Breast epithelium (tissue), 4 donors: ENCODE measurements around the gene AGAP2. TPM values are rescaled to one million over a fixed set of nuclear protein-coding genes. Genes with fewer than 3 reads are reported as not detected.

Experiments
- DNase-seq, 2 donors: peaks; one replicate each; pipeline ENCODE4 v3.0.0-alpha.2; 2019; ENCODE audit warnings: low spot score in 2 of 2
- H3K27ac ChIP-seq, 2 donors: fragments of 200-600 bp; sonication (generic) in 1 of 2; one replicate each; pipeline ENCODE4 v1.5.1; 2016 to 2019; ENCODE audit warnings: mild to moderate bottlenecking in 1 of 2
- H3K27me3 ChIP-seq, 2 donors: fragments of 200-600 bp; sonication (generic) in 1 of 2; one replicate each; pipeline versions ENCODE4 v1.5.1 to v1.6.0; 2017 to 2019; ENCODE audit warnings: control low read depth in 1 of 2, mild to moderate bottlenecking in 1 of 2
- H3K36me3 ChIP-seq: fragments of 200-600 bp; one replicate; pipeline ENCODE4 v1.5.1; 2019
- H3K4me1 ChIP-seq, 2 donors: fragments of 200-600 bp; sonication (generic); one replicate each; pipeline ENCODE4 v1.5.1; 2016 to 2019; ENCODE audit warnings: control low read depth in 1 of 2
- H3K4me3 ChIP-seq, 3 donors: fragments of 200-600 bp; sonication (generic); 1 replicate in 2 of 3; 2 replicates in 1 of 3; pipeline ENCODE4 v1.5.1; 2016 to 2019; ENCODE audit warnings: mild to moderate bottlenecking in 3 of 3, moderate library complexity in 2 of 3
- H3K9me3 ChIP-seq, 2 donors: fragments of 200-600 bp; sonication (generic) in 1 of 2; one replicate each; pipeline ENCODE4 v1.5.1; 2016 to 2019; ENCODE audit warnings: control low read depth in 1 of 2
- POLR2A ChIP-seq: fragments of 450-650 bp; IDR thresholded peaks from one replicate; pipeline ENCODE4 v1.6.1; 2016; ENCODE audit warnings: antibody characterized with exemption, mild to moderate bottlenecking, moderate library complexity
- POLR2AphosphoS5 ChIP-seq, 3 donors: sonication (generic); formaldehyde crosslinking; IDR thresholded peaks; one replicate each; pipeline ENCODE4 v1.6.1; 2017; ENCODE audit warnings: antibody characterized with exemption in 3 of 3
- intact Hi-C: fragments of 100-400 bp; cut with DNase I; formaldehyde crosslinking; loops from one replicate; pipeline ENCODE4 v1.15.1; 2023; ENCODE audit warnings: low total_unique reads
- total RNA-seq, 3 donors: library from RNA; depleted of rRNA; stranded (reverse); fragments of >200 nt; gene quantifications; one replicate each; pipeline ENCODE4 v1.1.0, GENCODE V29; 2016
- TF ChIP-seq, protein P1 (sequence below), 3 donors: fragments of 450-650 bp; IDR thresholded peaks; one replicate each; pipeline ENCODE4 v1.5.1; 2016 to 2017; ENCODE audit warnings: antibody characterized with exemption in 3 of 3, mild to moderate bottlenecking in 3 of 3, moderate library complexity in 3 of 3

The AGAP2 gene
- total RNA-seq, 3 donors from 2014 or later = 1.2 to 1.8 (median 1.6) TPM

DNA sequence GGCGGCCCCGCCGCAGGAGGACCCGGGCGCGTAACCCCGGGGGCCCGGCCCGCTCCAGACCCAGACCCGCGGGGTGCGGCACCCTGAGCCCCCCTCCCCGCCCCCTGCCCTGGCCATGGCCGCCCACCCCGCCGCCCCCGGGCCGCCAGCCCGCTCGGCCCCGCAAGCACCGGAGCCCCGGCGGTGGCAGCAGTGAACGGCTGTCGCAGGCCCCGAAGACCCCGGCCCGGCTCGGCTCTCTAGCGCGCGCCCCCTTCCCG, 16.6 kb upstream of the AGAP2 start:
- H3K4me1 ChIP-seq = peaks cover 0 to 18% of the 10 kb centered on the region in 2 donors
- intact Hi-C loops = no loop called here
- peak overlapping the region; percentile 58 to 92 (median 84) for H3K4me3 ChIP-seq
- H3K27ac ChIP-seq = peak overlapping the region; percentile 79 to 87
- no peaks in the 10 kb centered on the region for H3K27me3 ChIP-seq
- H3K36me3 ChIP-seq = no peaks in the 10 kb centered on the region
- TF ChIP-seq, protein P1, sequence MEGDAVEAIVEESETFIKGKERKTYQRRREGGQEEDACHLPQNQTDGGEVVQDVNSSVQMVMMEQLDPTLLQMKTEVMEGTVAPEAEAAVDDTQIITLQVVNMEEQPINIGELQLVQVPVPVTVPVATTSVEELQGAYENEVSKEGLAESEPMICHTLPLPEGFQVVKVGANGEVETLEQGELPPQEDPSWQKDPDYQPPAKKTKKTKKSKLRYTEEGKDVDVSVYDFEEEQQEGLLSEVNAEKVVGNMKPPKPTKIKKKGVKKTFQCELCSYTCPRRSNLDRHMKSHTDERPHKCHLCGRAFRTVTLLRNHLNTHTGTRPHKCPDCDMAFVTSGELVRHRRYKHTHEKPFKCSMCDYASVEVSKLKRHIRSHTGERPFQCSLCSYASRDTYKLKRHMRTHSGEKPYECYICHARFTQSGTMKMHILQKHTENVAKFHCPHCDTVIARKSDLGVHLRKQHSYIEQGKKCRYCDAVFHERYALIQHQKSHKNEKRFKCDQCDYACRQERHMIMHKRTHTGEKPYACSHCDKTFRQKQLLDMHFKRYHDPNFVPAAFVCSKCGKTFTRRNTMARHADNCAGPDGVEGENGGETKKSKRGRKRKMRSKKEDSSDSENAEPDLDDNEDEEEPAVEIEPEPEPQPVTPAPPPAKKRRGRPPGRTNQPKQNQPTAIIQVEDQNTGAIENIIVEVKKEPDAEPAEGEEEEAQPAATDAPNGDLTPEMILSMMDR (IDR thresholded peaks at IDR 0.05) = no peak
- TF ChIP-seq POLR2A (no peak), POLR2AphosphoS5 (IDR thresholded peaks at IDR 0.05) (no peak)
- H3K9me3 ChIP-seq = no peaks in the 10 kb centered on the region
- DNase-seq = no peak

DNA sequence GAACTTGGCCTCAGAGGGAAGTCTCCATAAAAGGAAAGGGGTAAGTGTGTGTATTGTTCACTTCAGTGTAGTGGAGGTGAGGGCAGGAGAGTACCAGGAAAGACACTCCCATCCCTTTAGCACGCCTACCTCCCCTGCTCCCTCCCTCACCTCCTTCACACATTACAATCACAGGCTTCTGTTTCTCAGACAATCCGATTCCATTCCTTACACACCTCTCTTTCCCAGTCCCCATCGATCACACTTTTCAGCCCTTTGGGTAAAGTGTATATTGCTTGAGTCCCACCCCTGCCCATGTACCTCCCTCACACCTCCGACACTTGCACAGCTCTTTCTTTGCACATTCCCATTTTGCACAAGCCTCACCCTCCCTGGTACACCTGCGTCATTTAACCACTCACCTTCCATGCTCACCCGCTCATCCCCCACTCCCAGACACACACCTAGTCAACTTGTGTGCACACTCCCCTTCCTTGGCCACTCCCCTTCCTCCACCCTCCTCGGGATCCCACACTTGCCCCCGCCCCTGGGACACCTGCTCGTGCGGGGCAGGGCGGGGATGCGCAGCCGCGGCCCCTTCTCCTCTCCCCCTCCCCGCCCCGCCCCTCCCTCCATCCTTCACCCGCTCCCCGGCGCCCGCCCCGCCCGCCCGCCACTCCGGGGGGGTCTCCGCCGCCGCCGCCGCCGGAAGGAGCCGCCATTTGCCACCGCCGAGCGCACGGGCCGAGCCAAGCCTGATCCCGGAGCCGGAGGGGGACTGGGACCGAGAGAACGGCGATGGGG, 16.1 kb upstream of the AGAP2 start, which contains the start of gene MARCHF9:
Gene MARCHF9 (plus strand): TSS at position 693 of the 783 bp plus-strand sequence. CDS start 426 bp downstream, outside the sequence.
- Histone ChIP-seq H3K27me3 (no peaks in the 10 kb centered on the region), H3K4me3 (peak within 1 kb of the TSS; percentile 58 to 92 (median 84)), H3K9me3 (no peaks in the 10 kb centered on the region), H3K36me3 (no peaks in the 10 kb centered on the region), H3K27ac (peak within 1 kb of the TSS; percentile 79 to 87), H3K4me1 (peaks cover 0 to 18% of the 10 kb centered on the region in 2 donors)
- intact Hi-C loops = no loop called here
- peak in 1 of 2 donors; percentile 65 for DNase-seq
- no peak for TF ChIP-seq POLR2A
- peak in 1 of 3 donors; percentile 18 for TF ChIP-seq POLR2AphosphoS5 (IDR thresholded peaks at IDR 0.05)

DNA sequence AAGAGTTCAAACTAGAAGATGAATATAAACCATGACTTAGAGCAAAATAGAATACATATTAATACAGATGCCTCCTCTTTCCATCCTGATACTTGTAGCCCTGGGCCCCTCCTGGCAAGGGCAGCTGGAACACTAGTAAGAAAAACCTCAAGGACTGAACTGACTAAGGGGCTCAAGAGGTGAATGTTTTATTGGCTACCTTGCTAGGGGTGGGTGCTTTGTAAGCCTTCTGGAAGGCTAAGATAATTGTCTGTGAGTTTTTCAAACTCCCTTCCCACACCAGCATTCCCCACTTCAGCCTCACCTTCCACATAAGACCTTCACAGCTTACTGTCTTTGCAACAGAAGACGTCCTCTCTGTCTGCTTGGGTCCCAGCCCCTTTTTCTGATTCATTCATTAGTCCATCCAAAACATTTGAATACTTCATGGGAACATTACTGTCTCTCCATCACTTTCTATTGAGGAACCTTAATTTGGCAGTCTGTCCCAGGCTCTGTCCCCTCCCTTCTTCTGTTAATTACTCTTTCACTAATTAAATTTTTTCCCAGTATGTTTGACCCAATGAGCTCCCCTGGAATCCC, 15.3 kb upstream of the AGAP2 start:
- TF ChIP-seq, protein P1 (IDR thresholded peaks at IDR 0.05) = no peak
- no peak for TF ChIP-seq POLR2AphosphoS5 (IDR thresholded peaks at IDR 0.05)
- TF ChIP-seq POLR2A = no peak
- DNase-seq = no peak
- Histone ChIP-seq H3K4me3 (no peak overlapping the region), H3K4me1 (peaks cover 0 to 18% of the 10 kb centered on the region in 2 donors), H3K27ac (peak overlapping the region in 1 of 2 donors; percentile 87), H3K9me3 (no peaks in the 10 kb centered on the region), H3K27me3 (no peaks in the 10 kb centered on the region), H3K36me3 (no peaks in the 10 kb centered on the region)
- intact Hi-C loops = no loop called here

DNA sequence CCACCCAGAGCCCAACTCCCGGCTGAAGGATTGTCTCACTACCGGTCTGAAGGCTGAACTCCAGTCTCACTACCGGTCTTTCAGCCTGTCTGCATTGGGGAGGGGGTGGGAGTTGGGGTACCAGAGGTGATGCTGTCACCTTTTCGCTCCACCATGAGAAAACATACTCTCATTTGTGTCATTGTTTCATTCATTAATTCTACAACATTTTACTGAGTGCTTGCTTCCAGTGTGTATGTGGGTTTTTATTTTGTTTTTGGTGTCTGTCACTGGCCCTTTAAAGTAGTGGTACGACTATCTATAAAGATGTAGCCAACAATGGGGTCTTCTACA, 14.1 kb upstream of the AGAP2 start:
- intact Hi-C loops = no loop called here
- Histone ChIP-seq H3K27ac (peak overlapping the region; percentile 89 to 94), H3K27me3 (no peaks in the 10 kb centered on the region), H3K4me3 (peak overlapping the region; percentile 68 to 85 (median 68)), H3K36me3 (no peaks in the 10 kb centered on the region), H3K9me3 (no peaks in the 10 kb centered on the region), H3K4me1 (peaks cover 0 to 18% of the 10 kb centered on the region in 2 donors)
- DNase-seq = no peak
- TF ChIP-seq, protein P1 (IDR thresholded peaks at IDR 0.05) = no peak

DNA sequence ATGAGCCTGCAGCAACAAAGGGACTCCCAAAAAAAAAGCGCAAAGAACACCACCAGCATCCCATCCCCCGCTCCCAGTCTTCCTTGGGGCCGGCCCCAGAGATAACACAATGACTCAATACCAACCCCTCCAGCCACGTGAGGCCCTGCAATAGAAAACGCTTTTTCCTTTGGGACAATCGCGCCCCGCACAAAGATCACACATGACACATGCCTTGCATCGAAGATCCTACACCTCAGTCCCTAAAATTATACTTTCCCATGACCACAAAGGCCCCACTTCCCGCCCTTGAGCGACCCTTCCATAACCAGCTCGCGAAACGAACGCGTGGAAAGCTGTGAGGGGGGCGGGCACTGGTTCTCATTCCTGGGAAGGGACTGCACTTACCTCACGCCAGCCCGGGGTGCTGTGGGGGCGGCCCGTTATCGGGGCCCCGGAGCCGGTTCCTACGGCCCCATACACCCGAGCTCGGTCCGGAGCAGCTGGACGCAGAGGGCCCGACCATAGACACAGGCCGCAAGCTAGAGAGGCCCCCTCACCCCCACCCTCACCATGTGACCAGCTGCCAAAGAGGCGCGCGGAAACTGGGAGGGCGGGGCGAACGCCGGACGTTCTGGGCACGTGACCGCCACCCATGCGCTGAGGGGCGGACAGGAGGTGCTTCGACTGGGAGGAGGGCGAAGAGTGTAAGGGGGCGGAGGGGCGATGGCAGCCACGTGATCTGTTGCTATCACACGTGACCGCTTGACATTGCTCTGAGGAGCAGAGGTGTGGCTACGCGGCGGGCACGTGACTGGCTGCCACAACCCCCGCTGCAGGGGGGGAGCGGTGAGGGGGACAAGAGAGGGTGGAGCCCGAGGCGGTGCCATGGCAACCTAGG, 13.5 kb upstream of the AGAP2 start, which contains the start of gene CDK4:
Gene CDK4 (minus strand): TSS at position 523 of the 880 bp plus-strand sequence. CDS start 593 bp downstream, outside the sequence.
- Histone ChIP-seq H3K36me3 (no peaks in the 10 kb centered on the region), H3K4me3 (peak within 1 kb of the TSS; percentile 68 to 85 (median 68)), H3K9me3 (no peaks in the 10 kb centered on the region), H3K27me3 (no peaks in the 10 kb centered on the region), H3K27ac (peak within 1 kb of the TSS; percentile 89 to 94), H3K4me1 (peaks cover 0 to 18% of the 10 kb centered on the region in 2 donors)
- intact Hi-C loops = no loop called here
- peak; percentile 31 for TF ChIP-seq POLR2A
- TF ChIP-seq, protein P1 (IDR thresholded peaks at IDR 0.05) = no peak
- TF ChIP-seq POLR2AphosphoS5 (IDR thresholded peaks at IDR 0.05) = peak; percentile 73 to 97 (median 84)
- DNase-seq = peak; percentile 99 to 100
